OCI-LY3 (cell line): ENCODE data around the gene CHM.

Source experiments
- H2AFZ ChIP-seq: fragments of 200-600, 300-600 bp; shearing (Covaris generic); 2 replicates; pipeline ENCODE4 v1.6.0; 2014; ENCODE audit warnings: antibody characterized with exemption, low read depth, low read length
- H3K27ac ChIP-seq: fragments of 200-600, 300-600 bp; sonication (generic); 2 replicates; pipeline ENCODE4 v1.5.1; 2014; ENCODE audit warnings: mild to moderate bottlenecking, low read length, moderate library complexity, mixed read lengths
- H3K27me3 ChIP-seq: fragments of 200-600, 300-600 bp; sonication (generic); 2 replicates; pipeline ENCODE4 v1.6.1; 2014; ENCODE audit warnings: low read depth, low read length, mixed read lengths
- H3K36me3 ChIP-seq: fragments of 200-600, 300-600 bp; sonication (generic); replicated peaks from 2 replicates; pipeline ENCODE3; 2014; ENCODE audit warnings: low read depth, low read length, mixed read lengths
- H3K4me1 ChIP-seq: fragments of 300-600, 200-600 bp; sonication (generic); 2 replicates; pipeline ENCODE4 v1.6.1; 2014; ENCODE audit warnings: low read length, mixed read lengths
- H3K4me2 ChIP-seq: fragments of 200-600, 300-600 bp; sonication (generic); 2 replicates; pipeline ENCODE4 v1.6.1; 2014; ENCODE audit warnings: low read length, mixed read lengths
- H3K4me3 ChIP-seq: fragments of 300-600, 200-600 bp; sonication (generic); 2 replicates; pipeline ENCODE4 v1.5.1; 2014; ENCODE audit warnings: antibody characterized with exemption, mild to moderate bottlenecking, low read length, moderate library complexity
- H3K79me2 ChIP-seq: fragments of 300-600, 200-600 bp; shearing (Covaris generic); 2 replicates; pipeline ENCODE4 v1.6.1; 2014; ENCODE audit warnings: mild to moderate bottlenecking, low read length, mixed read lengths
- H3K9ac ChIP-seq: fragments of 300-600, 200-600 bp; shearing (Covaris generic); 2 replicates; pipeline ENCODE4 v1.6.0; 2014; ENCODE audit warnings: mild to moderate bottlenecking, low read length, moderate library complexity
- H3K9me3 ChIP-seq: fragments of 200-600, 300-600 bp; shearing (Covaris generic); 2 replicates; pipeline ENCODE4 v1.6.1; 2014; ENCODE audit warnings: low read length, mixed read lengths; ENCODE audit not compliant: insufficient read depth
- H4K20me1 ChIP-seq: fragments of 200-600, 300-600 bp; sonication (generic); 2 replicates; pipeline ENCODE4 v1.6.1; 2016; ENCODE audit warnings: low read length, mixed read lengths; ENCODE audit not compliant: insufficient read depth
- CTCF ChIP-seq: fragments of 200-600, 300-600 bp; sonication (generic); IDR thresholded peaks from 2 replicates; pipeline ENCODE4 v1.5.1; 2014; ENCODE audit warnings: antibody characterized with exemption, low read length, low read depth
- EZH2phosphoT487 ChIP-seq: fragments of 200-600 bp; shearing (Covaris generic); IDR thresholded peaks from 2 replicates; pipeline ENCODE4 v1.6.1; 2018; ENCODE audit warnings: antibody characterized with exemption, mixed run types, low read depth

CHM gene

GRCh38 chrX:85828771-85829170 lies 218.6 kb downstream of the CHM start:
- no peak for TF ChIP-seq CTCF
- no peak for TF ChIP-seq EZH2phosphoT487
- H3K36me3 ChIP-seq, result no peaks in the 10 kb centered on the region
- H3K4me1 ChIP-seq, result no peaks in the 10 kb centered on the region
- H2AFZ ChIP-seq, result no peak overlapping the region
- no peaks in the 10 kb centered on the region for H3K9me3 ChIP-seq
- no peak overlapping the region for H3K27ac ChIP-seq
- H3K79me2 ChIP-seq, result no peaks in the 10 kb centered on the region
- no peaks in the 10 kb centered on the region for H4K20me1 ChIP-seq
- no peak overlapping the region for H3K4me3 ChIP-seq
- H3K4me2 ChIP-seq, result no peak overlapping the region
- no peaks in the 10 kb centered on the region for H3K27me3 ChIP-seq
- no peak overlapping the region for H3K9ac ChIP-seq

- TF ChIP-seq EZH2phosphoT487 (no peak), CTCF (no peak)
- no peak overlapping the region for H3K4me2 ChIP-seq
- H3K27me3 ChIP-seq, result no peaks in the 10 kb centered on the region
- H3K4me3 ChIP-seq, result no peak overlapping the region
- H3K79me2 ChIP-seq, result no peaks in the 10 kb centered on the region
- no peaks in the 10 kb centered on the region for H3K9me3 ChIP-seq
- no peaks in the 10 kb centered on the region for H4K20me1 ChIP-seq
- no peak overlapping the region for H3K9ac ChIP-seq
- H3K27ac ChIP-seq, result no peak overlapping the region
- H3K4me1 ChIP-seq, result no peaks in the 10 kb centered on the region
- no peak overlapping the region for H2AFZ ChIP-seq
- no peaks in the 10 kb centered on the region for H3K36me3 ChIP-seq
Measured at GRCh38 chrX:85815203-85815751, 232.1 kb downstream of the CHM start.
